B cell (primary cell): ENCODE results near the gene ANKS6. TPM values are rescaled to one million over a fixed set of nuclear protein-coding genes. Genes with fewer than 3 reads are reported as not detected.

Experiments
- ATAC-seq: fragments of 200-7000 bp; cut with Tn5 transposase; one replicate; pipeline ENCODE4 v1.10.0; 2021; ENCODE audit warnings: low read depth, mild to moderate bottlenecking, moderate number of reproducible peaks, moderate library complexity
- CTCF ChIA-PET: fragments of 350-600 bp; sonication (Branson Sonifier 250); formaldehyde crosslinking; loops from one replicate; lab custom pipeline; 2021; ENCODE audit warnings: antibody characterized with exemption, inconsistent platforms; lab: Charles Lee
- POLR2A ChIA-PET: fragments of 350-600 bp; sonication (Branson Sonifier 250); formaldehyde crosslinking; loops from one replicate; lab custom pipeline; 2021; ENCODE audit warnings: antibody characterized with exemption; lab: Charles Lee
- DNase-seq: peaks from one replicate; pipeline ENCODE4 v3.0.0; 2013
- H2AFZ ChIP-seq: 2 replicates; pipeline ENCODE4 v1.6.1; 2012; ENCODE audit warnings: mild to moderate bottlenecking, low read depth, low read length; ENCODE audit not compliant: insufficient read depth, poor library complexity, severe bottlenecking
- H3K27ac ChIP-seq, 2 donors: 1 replicate in 1 of 2; 2 replicates in 1 of 2; pipeline ENCODE4 v1.5.1; 2012 to 2013; ENCODE audit warnings: low read length in 2 of 2, mild to moderate bottlenecking in 2 of 2, moderate library complexity in 1 of 2
- H3K27me3 ChIP-seq, 4 experiments: fragments of 200-600 bp in 1 of 4; sonication (generic) in 1 of 4; replicated peaks in 1 of 4; 1 replicate in 2 of 4; 2 replicates in 2 of 4; pipeline versions ENCODE4 v1.6.1 to v1.7.0; 2013 to 2016; ENCODE audit warnings: low read length in 3 of 4, mild to moderate bottlenecking in 2 of 4, mixed read lengths in 1 of 4, moderate library complexity in 1 of 4; ENCODE audit not compliant: insufficient read depth in 4 of 4, control insufficient read depth in 3 of 4; ENCODE audit errors: control extremely low read depth in 1 of 4
- H3K36me3 ChIP-seq, 2 experiments: replicated peaks in 1 of 2; 1 replicate in 1 of 2; 2 replicates in 1 of 2; pipeline versions ENCODE4 v1.6.1 to v1.7.1; 2013; ENCODE audit warnings: low read length in 1 of 2; ENCODE audit not compliant: insufficient read depth in 2 of 2, control insufficient read depth in 1 of 2; ENCODE audit errors: control extremely low read depth in 1 of 2, extremely low read depth in 1 of 2
- H3K4me1 ChIP-seq, 2 donors: fragments of 200-600 bp in 1 of 2; sonication (generic) in 1 of 2; 1 replicate in 1 of 2; 2 replicates in 1 of 2; pipeline versions ENCODE4 v1.5.1 to v1.6.1; 2013 to 2017; ENCODE audit warnings: low read length in 2 of 2; ENCODE audit not compliant: control insufficient read depth in 2 of 2, insufficient read depth in 2 of 2
- H3K4me2 ChIP-seq: replicated peaks from 2 replicates; pipeline ENCODE3; 2012; ENCODE audit warnings: mild to moderate bottlenecking, low read depth, low read length; ENCODE audit not compliant: poor library complexity, severe bottlenecking
- H3K4me3 ChIP-seq, 5 experiments: fragments of 200-600 bp in 1 of 5; sonication (generic) in 1 of 5; 1 replicate in 3 of 5; 2 replicates in 2 of 5; pipeline versions ENCODE4 v1.5.1 to v1.7.0; 2011 to 2016; ENCODE audit warnings: low read length in 4 of 5, mild to moderate bottlenecking in 4 of 5, low read depth in 2 of 5, control low read depth in 1 of 5, moderate library complexity in 1 of 5; ENCODE audit not compliant: insufficient read depth in 1 of 5; ENCODE audit errors: control extremely low read depth in 1 of 5, extremely low read depth in 1 of 5
- H3K79me2 ChIP-seq: fragments of 200-600 bp; sonication (generic); one replicate; pipeline ENCODE4 v1.6.0; 2016; ENCODE audit warnings: low read length; ENCODE audit not compliant: control insufficient read depth, insufficient read depth
- H3K9ac ChIP-seq: fragments of 200-600 bp; sonication (generic); 2 replicates; pipeline ENCODE4 v1.6.1; 2017; ENCODE audit warnings: mild to moderate bottlenecking, low read length, moderate library complexity
- H3K9me3 ChIP-seq, 3 donors: one replicate each; pipeline versions ENCODE4 v1.6.1 to v1.7.1; 2013; ENCODE audit warnings: low read length in 2 of 3; ENCODE audit not compliant: control insufficient read depth in 2 of 3, insufficient read depth in 1 of 3; ENCODE audit errors: control extremely low read depth in 1 of 3
- H4K20me1 ChIP-seq: 2 replicates; pipeline ENCODE4 v1.6.0; 2012; ENCODE audit warnings: mild to moderate bottlenecking, low read length; ENCODE audit not compliant: insufficient read depth, control insufficient read depth, poor library complexity, severe bottlenecking
- H3K27ac Mint-ChIP-seq: one replicate; pipeline ENCODE4 v1.8.0; 2021; ENCODE audit warnings: mixed read lengths
- H3K27me3 Mint-ChIP-seq: one replicate; pipeline ENCODE4 v1.8.0; 2021; ENCODE audit warnings: mixed read lengths
- H3K4me1 Mint-ChIP-seq: one replicate; pipeline ENCODE4 v1.8.0; 2021; ENCODE audit warnings: mixed read lengths
- H3K4me3 Mint-ChIP-seq: one replicate; pipeline ENCODE4 v1.8.0; 2021; ENCODE audit warnings: mixed read lengths
- H3K9me3 Mint-ChIP-seq: one replicate; pipeline ENCODE4 v1.8.0; 2022; ENCODE audit warnings: mixed read lengths; ENCODE audit not compliant: insufficient read depth
- CTCF ChIP-seq: fragments of 200-600 bp; IDR thresholded peaks from one replicate; pipeline ENCODE4 v1.8.0; 2022; ENCODE audit warnings: antibody characterized with exemption, mild to moderate bottlenecking
- EZH2 ChIP-seq: IDR thresholded peaks from 2 replicates; pipeline ENCODE4 v1.6.1; 2012; ENCODE audit warnings: borderline replicate concordance, low read depth, mild to moderate bottlenecking, moderate library complexity, low read length; ENCODE audit not compliant: insufficient read depth, poor library complexity, severe bottlenecking
- WGBS: methylation state at CpG from one replicate; pipeline ENCODE4 v1.1.5; 2013; ENCODE audit warnings: missing lambda C conversion rate; ENCODE audit not compliant: insufficient coverage; 5-methylcytosine and 5-hydroxymethylcytosine counted together
- intact Hi-C: fragments of 100-400 bp; cut with micrococcal nuclease; formaldehyde crosslinking; loops from one replicate; pipeline ENCODE4 v1.10.0; 2022
- polyA plus RNA-seq: library from polyadenylated mRNA; depleted of rRNA; stranded (reverse); fragments of >200 nt; gene quantifications from 2 replicates; pipeline ENCODE4 v1.2.3, GENCODE V29; 2012
- total RNA-seq, 2 donors: library from RNA; stranded (reverse); fragments of 120-200 nt in 1 of 2; gene quantifications; 1 replicate in 1 of 2; 2 replicates in 1 of 2; pipeline versions ENCODE4 v1.2.3 to v1.2.4, GENCODE V29; 2013 to 2022

The ANKS6 gene
- total and polyA plus RNA-seq, 2 donors (not counting 1 experiment from before 2014, with no cell fraction given), result 11.4 to 16.1 TPM

- POLR2A ChIA-PET, result no interaction called here
- Mint-ChIP-seq H3K27me3 (peaks cover 56% of the 10 kb centered on the region), H3K9me3 (no peaks in the 10 kb centered on the region), H3K27ac (no peak overlapping the region), H3K4me3 (no peak overlapping the region), H3K4me1 (no peaks in the 10 kb centered on the region)
- peaks cover 0 to 12% (median 0%) of the 10 kb centered on the region in 3 donors for H3K9me3 ChIP-seq
- no peaks in the 10 kb centered on the region for H3K79me2 ChIP-seq
- no peaks in the 10 kb centered on the region for H3K36me3 ChIP-seq
- no peak overlapping the region for H3K4me3 ChIP-seq
- H3K27ac ChIP-seq, result no peak overlapping the region
- no peak for DNase-seq
- WGBS, result 78% methylated on average over 1 of the region's 2 CpGs
- no peaks in the 10 kb centered on the region for H3K4me1 ChIP-seq
- intact Hi-C loops, result no loop called here
- peaks cover 0 to 8% (median 2%) of the 10 kb centered on the region in 4 experiments for H3K27me3 ChIP-seq
- TF ChIP-seq EZH2 (no peak), CTCF (no peak)
- no peak overlapping the region for H2AFZ ChIP-seq
- ATAC-seq, result no peak
- CTCF ChIA-PET, result no interaction called here
- no peaks in the 10 kb centered on the region for H4K20me1 ChIP-seq
- no peak overlapping the region for H3K4me2 ChIP-seq
- no peak overlapping the region for H3K9ac ChIP-seq
Measured at GRCh38 chr9:98719055-98719454, 77.3 kb downstream of the ANKS6 start.

DNA sequence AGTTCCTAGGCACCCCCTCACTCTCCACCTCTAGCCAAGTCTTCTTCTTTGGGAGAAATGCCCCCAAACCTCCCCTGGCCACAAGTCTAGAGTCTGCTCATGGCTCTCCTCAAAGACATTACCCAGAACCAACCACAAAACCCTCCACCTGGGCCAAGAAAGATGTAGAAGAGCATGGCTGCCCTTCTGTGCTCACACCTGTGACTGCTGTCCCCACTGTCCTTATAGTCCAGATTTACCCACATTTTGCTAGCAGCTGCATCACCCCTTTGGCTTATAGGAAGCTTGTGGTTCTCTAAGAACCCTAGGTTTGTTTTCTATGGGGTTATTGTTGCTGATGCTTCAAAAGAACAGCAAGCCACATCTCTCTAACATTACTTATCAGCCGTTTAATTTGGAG lies 81.5 kb downstream of the ANKS6 start:
- ChIA-PET CTCF (interaction anchor here (1.3 kb wide), 1 partner anchor 9 kb away, joined by 4 read pairs; no protein-coding TSS in a partner anchor), POLR2A (no interaction called here)
- peaks cover 2% of the 10 kb centered on the region for H3K4me1 Mint-ChIP-seq
- Histone ChIP-seq H3K4me3 (no peak overlapping the region), H3K9me3 (peaks cover 0 to 6% (median 0%) of the 10 kb centered on the region in 3 donors), H3K79me2 (no peaks in the 10 kb centered on the region), H2AFZ (no peak overlapping the region), H3K27me3 (peaks cover 0 to 17% (median 2%) of the 10 kb centered on the region in 4 experiments), H3K4me1 (no peaks in the 10 kb centered on the region), H3K36me3 (no peaks in the 10 kb centered on the region), H4K20me1 (no peaks in the 10 kb centered on the region), H3K4me2 (no peak overlapping the region), H3K27ac (no peak overlapping the region), H3K9ac (no peak overlapping the region)
- intact Hi-C loops, result no loop called here
- DNase-seq (no peak), ATAC-seq (no peak)
- TF ChIP-seq EZH2 (no peak), CTCF (no peak)
- no peak overlapping the region for H3K4me3 Mint-ChIP-seq
- H3K27ac Mint-ChIP-seq, result no peak overlapping the region
- H3K27me3 Mint-ChIP-seq, result peaks cover 56% of the 10 kb centered on the region
- H3K9me3 Mint-ChIP-seq, result no peaks in the 10 kb centered on the region
- WGBS, result 57% methylated on average over 1 of the region's 1 CpG
